DND-41 (cell line): ENCODE results near the gene MYH6.

Source experiments
- ATAC-seq: fragments of 200-7000 bp; cut with Tn5 transposase; 3 replicates; pipeline ENCODE4 v1.9.1; 2021; ENCODE audit warnings: low read depth; ENCODE audit not compliant: insufficient read depth
- DNase-seq: peaks from one replicate; pipeline ENCODE4 v3.0.0-alpha.2; 2020
- H2AFZ ChIP-seq: 2 replicates; pipeline ENCODE4 v1.6.0; 2012; ENCODE audit warnings: low read depth, low read length
- H3K27ac ChIP-seq: 2 replicates; pipeline ENCODE4 v1.5.1; 2012; ENCODE audit warnings: low read length, inconsistent platforms
- H3K27me3 ChIP-seq: fragments of 200-600 bp; sonication (generic); 2 replicates; pipeline ENCODE4 v1.6.0; 2012; ENCODE audit warnings: low read length, mild to moderate bottlenecking, inconsistent platforms; ENCODE audit not compliant: insufficient read depth, poor library complexity
- H3K36me3 ChIP-seq: 2 replicates; pipeline ENCODE4 v1.5.1; 2012; ENCODE audit warnings: low read length, inconsistent platforms; ENCODE audit not compliant: insufficient read depth
- H3K4me1 ChIP-seq: 2 replicates; pipeline ENCODE4 v1.5.1; 2012; ENCODE audit warnings: mild to moderate bottlenecking, low read length; ENCODE audit not compliant: insufficient read depth
- H3K4me2 ChIP-seq: 2 replicates; pipeline ENCODE4 v1.6.0; 2012; ENCODE audit warnings: mild to moderate bottlenecking, moderate library complexity, low read length, inconsistent platforms; ENCODE audit not compliant: insufficient read depth
- H3K4me3 ChIP-seq, 2 experiments: fragments of 200-600 bp in 1 of 2; shearing (Covaris generic) in 1 of 2; 2 replicates each; pipeline ENCODE4 v1.5.1; 2012 to 2016; ENCODE audit warnings: inconsistent platforms in 2 of 2, low read length in 2 of 2, mild to moderate bottlenecking in 2 of 2, low read depth in 1 of 2, moderate library complexity in 1 of 2
- H3K79me2 ChIP-seq: 2 replicates; pipeline ENCODE4 v1.6.0; 2012; ENCODE audit warnings: low read length, inconsistent platforms; ENCODE audit not compliant: insufficient read depth
- H3K9ac ChIP-seq: 2 replicates; pipeline ENCODE4 v1.6.0; 2012; ENCODE audit warnings: low read depth, mild to moderate bottlenecking, inconsistent platforms, low read length, moderate library complexity
- H3K9me3 ChIP-seq: 2 replicates; pipeline ENCODE4 v1.5.1; 2012; ENCODE audit warnings: low read length, moderate library complexity, mild to moderate bottlenecking, inconsistent platforms; ENCODE audit not compliant: insufficient read depth, severe bottlenecking
- H4K20me1 ChIP-seq: 2 replicates; pipeline ENCODE4 v1.6.0; 2012; ENCODE audit warnings: low read length; ENCODE audit not compliant: insufficient read depth
- CTCF ChIP-seq: IDR thresholded peaks from 2 replicates; pipeline ENCODE4 v1.5.1; 2012; ENCODE audit warnings: borderline replicate concordance, low read length, moderate library complexity, mild to moderate bottlenecking; ENCODE audit not compliant: poor library complexity, severe bottlenecking; ENCODE audit errors: extremely low read depth
- EZH2 ChIP-seq: IDR thresholded peaks from 3 replicates; pipeline ENCODE4 v1.6.1; 2012; ENCODE audit warnings: borderline replicate concordance, low read depth, mild to moderate bottlenecking, moderate library complexity, low read length, inconsistent platforms; ENCODE audit not compliant: severe bottlenecking

MYH6 gene

GRCh38 chr14:23361763-23362162 is 46.3 kb downstream of the MYH6 start:
- Histone ChIP-seq H3K79me2 (no peaks in the 10 kb centered on the region), H3K4me2 (no peak overlapping the region), H3K4me1 (no peaks in the 10 kb centered on the region), H3K27me3 (peaks cover 18% of the 10 kb centered on the region), H2AFZ (no peak overlapping the region), H3K4me3 (no peak overlapping the region), H3K9me3 (no peaks in the 10 kb centered on the region), H3K36me3 (no peaks in the 10 kb centered on the region), H4K20me1 (0 out of 2 replicates have a peak, but pooled peaks cover 3% of the 10 kb centered on the region), H3K9ac (no peak overlapping the region), H3K27ac (no peak overlapping the region)
- no peak for ATAC-seq
- no peak for TF ChIP-seq EZH2
- no peak for TF ChIP-seq CTCF
- DNase-seq, result no peak

GRCh38 chr14:23361320-23361719 is 46.8 kb downstream of the MYH6 start:
- Histone ChIP-seq H3K27me3 (peaks cover 19% of the 10 kb centered on the region), H3K4me1 (no peaks in the 10 kb centered on the region), H3K27ac (no peak overlapping the region), H3K9ac (no peak overlapping the region), H4K20me1 (0 out of 2 replicates have a peak, but pooled peaks cover 3% of the 10 kb centered on the region), H3K79me2 (no peaks in the 10 kb centered on the region), H3K4me3 (no peak overlapping the region), H3K9me3 (no peaks in the 10 kb centered on the region), H3K4me2 (no peak overlapping the region), H2AFZ (no peak overlapping the region), H3K36me3 (no peaks in the 10 kb centered on the region)
- DNase-seq (no peak), ATAC-seq (no peak)
- TF ChIP-seq CTCF (no peak), EZH2 (no peak)

- H4K20me1 ChIP-seq, result 0 out of 2 replicates have a peak, but pooled peaks cover 3% of the 10 kb centered on the region
- no peak overlapping the region for H3K4me3 ChIP-seq
- no peaks in the 10 kb centered on the region for H3K79me2 ChIP-seq
- H3K4me2 ChIP-seq, result no peak overlapping the region
- H3K9me3 ChIP-seq, result no peaks in the 10 kb centered on the region
- H3K27me3 ChIP-seq, result peaks cover 24% of the 10 kb centered on the region
- no peak overlapping the region for H3K27ac ChIP-seq
- H3K9ac ChIP-seq, result no peak overlapping the region
- H3K4me1 ChIP-seq, result no peaks in the 10 kb centered on the region
- DNase-seq (no peak), ATAC-seq (no peak)
- H2AFZ ChIP-seq, result no peak overlapping the region
- TF ChIP-seq CTCF (peak; percentile 3), EZH2 (no peak)
- H3K36me3 ChIP-seq, result no peaks in the 10 kb centered on the region
Observed at GRCh38 chr14:23360496-23360895, 47.6 kb downstream of the MYH6 start.
